Erythroblast (primary cell): ENCODE data around the gene IZUMO3.

Experiments
- GATA1 ChIP-seq: IDR thresholded peaks from 2 replicates; pipeline ENCODE4 v1.6.1; 2011; ENCODE audit warnings: low read depth, mild to moderate bottlenecking, control low read depth, low read length, moderate library complexity
- POLR2A ChIP-seq: IDR thresholded peaks from 2 replicates; pipeline ENCODE4 v1.6.1; 2011; ENCODE audit warnings: mild to moderate bottlenecking, low read length

GRCh38 chr9:24516463-24516862, 29.2 kb downstream of the IZUMO3 start:
- TF ChIP-seq POLR2A (no peak), GATA1 (no peak)
